Caco-2 (cell line): ENCODE results near the gene DYNLL1. TPM values are rescaled to one million over a fixed set of nuclear protein-coding genes. Genes with fewer than 3 reads are reported as not detected.
"Not testable (repeated sequence)": the region's sequence is repeated elsewhere in the genome, so short reads cannot be mapped to it uniquely, and the experiment has no call there.

ENCODE experiments used
- Bru-seq: library from RNA; stranded (reverse); fragments of 400-500 nt; gene quantifications from one replicate; lab custom pipeline; 2021; lab: Mats Ljungman, UMichigan
- BruChase-seq, 2 experiments: library from RNA; stranded (reverse); fragments of 400-500 nt; gene quantifications; one replicate each; lab custom pipeline; 2021; lab: Mats Ljungman, UMichigan
- BruUV-seq: library from RNA; stranded (reverse); fragments of 400-500 nt; replicated peaks from 2 replicates; lab custom pipeline; 2021; lab: Mats Ljungman, UMichigan
- CTCF ChIA-PET: fragments of 300-600 bp; sonication (Branson Sonifier 250); formaldehyde crosslinking; loops from one replicate; lab custom pipeline; 2022; ENCODE audit warnings: antibody characterized with exemption; lab: Charles Lee
- POLR2A ChIA-PET: fragments of 300-600 bp; sonication (Branson Sonifier 250); formaldehyde crosslinking; loops from one replicate; lab custom pipeline; 2022; ENCODE audit warnings: antibody characterized with exemption; lab: Charles Lee
- DNase-seq, 2 experiments: peaks; one replicate each; pipeline versions ENCODE4 v3.0.0 to v3.0.0-alpha.2; 2020 to 2022
- H3K27me3 ChIP-seq: replicated peaks from 2 replicates; pipeline ENCODE4 v1.6.0; 2011; ENCODE audit warnings: low read length; ENCODE audit not compliant: control insufficient read depth, insufficient read depth
- H3K36me3 ChIP-seq: 2 replicates; pipeline ENCODE4 v1.5.1; 2011; ENCODE audit warnings: low read length; ENCODE audit not compliant: control insufficient read depth, insufficient read depth
- H3K4me1 ChIP-seq: fragments of 250-450 bp; sonication (Bioruptor Pico); 2 replicates; pipeline ENCODE4 v1.5.1; 2020; ENCODE audit warnings: mild to moderate bottlenecking
- H3K4me3 ChIP-seq: 2 replicates; pipeline ENCODE4 v1.5.1; 2011; ENCODE audit warnings: low read depth, mild to moderate bottlenecking, control low read depth, low read length
- H3K9me3 ChIP-seq: fragments of 250-450 bp; sonication (Bioruptor Pico); 2 replicates; pipeline ENCODE4 v1.5.1; 2020; ENCODE audit warnings: mild to moderate bottlenecking, moderate library complexity
- H3K27ac Mint-ChIP-seq: one replicate; pipeline ENCODE4 v1.8.0; 2022; ENCODE audit warnings: mixed read lengths; ENCODE audit not compliant: unreplicated experiment
- H3K27me3 Mint-ChIP-seq: one replicate; pipeline ENCODE4 v1.8.0; 2022; ENCODE audit warnings: mixed read lengths; ENCODE audit not compliant: insufficient read depth, unreplicated experiment
- H3K36me3 Mint-ChIP-seq: one replicate; pipeline ENCODE4 v1.8.0; 2022; ENCODE audit warnings: mild to moderate bottlenecking, mixed read lengths; ENCODE audit not compliant: insufficient read depth, unreplicated experiment
- H3K4me1 Mint-ChIP-seq: one replicate; pipeline ENCODE4 v1.8.0; 2022; ENCODE audit warnings: low read depth, mixed read lengths; ENCODE audit not compliant: unreplicated experiment
- H3K4me3 Mint-ChIP-seq: one replicate; pipeline ENCODE4 v1.8.0; 2022; ENCODE audit warnings: mild to moderate bottlenecking, moderate library complexity, mixed read lengths; ENCODE audit not compliant: unreplicated experiment
- H3K9me3 Mint-ChIP-seq: one replicate; pipeline ENCODE4 v1.8.0; 2022; ENCODE audit warnings: mixed read lengths; ENCODE audit not compliant: unreplicated experiment
- intact Hi-C: fragments of 100-400 bp; cut with micrococcal nuclease; formaldehyde crosslinking; loops from one replicate; pipeline ENCODE4 v1.10.0; 2022; ENCODE audit not compliant: unreplicated experiment
- long read RNA-seq: library from polyadenylated mRNA; stranded (forward); transcript quantifications from one replicate; pipeline ENCODE4 v2.0.0, GENCODE V29; 2022
- total RNA-seq: library from RNA; stranded (reverse); gene quantifications from 2 replicates; pipeline ENCODE4 v1.2.3, GENCODE V29; 2022
- TF ChIP-seq, protein P1 (sequence below), 2 experiments: fragments of 200-600 bp in 1 of 2; IDR thresholded peaks; 1 replicate in 1 of 2; 2 replicates in 1 of 2; pipeline versions ENCODE4 v1.5.1 to v1.8.0; 2011 to 2022; ENCODE audit warnings: antibody characterized with exemption in 1 of 2, control low read depth in 1 of 2, inconsistent platforms in 1 of 2, low read depth in 1 of 2, low read length in 1 of 2, mild to moderate bottlenecking in 1 of 2, moderate library complexity in 1 of 2; ENCODE audit not compliant: insufficient read depth in 1 of 2, severe bottlenecking in 1 of 2, unreplicated experiment in 1 of 2

DYNLL1 gene
- total RNA-seq (323 and 324 TPM in 2 replicates), Bru-seq, nascent RNA (percentile 60 among the genes with signal in this experiment), BruChase-seq, experiment 1, labeled RNA remaining after a 2-hour chase (percentile 67 among the genes with signal in this experiment), BruChase-seq, experiment 2, labeled RNA remaining after a 6-hour chase (percentile 85 among the genes with signal in this experiment)
- long read RNA-seq, transcript DYNLL1-201 (3 exons, 720 nt): major isoform, 134 of 155 reads
- long read RNA-seq, transcript DYNLL1-202 (3 exons, 697 nt): minor isoform, 11 of 155 reads
- long read RNA-seq, partial matches to known transcripts: 0 of 155 reads
- long read RNA-seq, other reads (novel, unspliced or antisense): 2 of 155 reads

DNA sequence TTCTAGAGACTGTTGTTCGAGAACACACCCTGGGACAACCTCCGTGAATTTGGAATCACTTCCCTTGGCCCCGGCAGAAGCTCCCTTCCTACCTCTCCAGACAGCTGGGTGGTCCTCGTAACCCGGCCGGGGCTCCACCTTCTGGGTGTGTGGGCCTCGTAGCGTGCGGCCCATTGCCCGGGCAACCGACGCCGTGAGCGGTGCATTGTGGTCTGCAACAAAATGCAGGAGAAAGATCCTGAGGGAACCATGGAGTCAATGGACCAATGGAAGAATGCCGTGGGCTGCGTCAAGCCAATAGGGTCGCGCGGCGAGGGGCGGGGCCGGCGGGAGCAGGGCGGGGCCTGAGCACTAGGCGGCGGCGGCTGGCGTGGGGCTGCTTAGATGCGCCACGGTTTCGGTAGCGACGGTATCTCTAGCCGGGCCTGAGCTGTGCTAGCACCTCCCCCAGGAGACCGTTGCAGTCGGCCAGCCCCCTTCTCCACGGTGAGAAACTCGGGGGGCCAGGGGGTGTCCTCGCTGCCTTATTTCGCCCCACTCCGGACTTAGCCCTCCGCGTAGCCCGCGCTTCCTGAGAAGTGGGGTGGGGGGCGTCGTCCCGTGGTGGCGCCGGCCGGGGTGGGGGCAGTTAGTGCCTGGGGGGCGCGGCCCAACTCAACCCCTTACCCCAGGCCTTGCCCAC is at the start of gene DYNLL1:
DYNLL1 (plus strand) TSS at position 383 of the 682 bp plus-strand sequence. CDS start 309 bp downstream, outside the sequence.
- Histone ChIP-seq H3K4me1 (peaks cover 17% of the 10 kb centered on the region), H3K36me3 (peaks cover 1% of the 10 kb centered on the region; the same call in 1 of the 2 replicates), H3K9me3 (no peaks in the 10 kb centered on the region), H3K4me3 (peak within 1 kb of the TSS; percentile 80), H3K27me3 (no peaks in the 10 kb centered on the region)
- no TSS peak for BruUV-seq
- ChIA-PET CTCF (interaction anchor here (0.5 to 2.1 kb wide), 10 partner anchors 30 to 194 kb away, joined by 3 to 6 read pairs (median 4); partner anchors contain the start of genes COQ5, MLEC, POP5 and SIRT4), POLR2A (interaction anchor here (0.5 to 2.4 kb wide), 10 partner anchors 11 to 214 kb away, joined by 3 to 17 read pairs (median 4); partner anchors contain the start of genes COQ5, POP5 and UNC119B)
- Mint-ChIP-seq H3K4me1 (peaks cover 19% of the 10 kb centered on the region), H3K4me3 (peak within 1 kb of the TSS; percentile 96), H3K36me3 (peaks cover 41% of the 10 kb centered on the region), H3K9me3 (no peaks in the 10 kb centered on the region), H3K27me3 (no peaks in the 10 kb centered on the region), H3K27ac (peak within 1 kb of the TSS; percentile 80)
- intact Hi-C loops: loop anchor here (1.0 kb wide), 2 partner anchors 27 to 33 kb away; partner anchors contain the start of genes COQ5 and SRSF9
- peak; percentile 96 to 98 for DNase-seq
- TF ChIP-seq, protein P1, sequence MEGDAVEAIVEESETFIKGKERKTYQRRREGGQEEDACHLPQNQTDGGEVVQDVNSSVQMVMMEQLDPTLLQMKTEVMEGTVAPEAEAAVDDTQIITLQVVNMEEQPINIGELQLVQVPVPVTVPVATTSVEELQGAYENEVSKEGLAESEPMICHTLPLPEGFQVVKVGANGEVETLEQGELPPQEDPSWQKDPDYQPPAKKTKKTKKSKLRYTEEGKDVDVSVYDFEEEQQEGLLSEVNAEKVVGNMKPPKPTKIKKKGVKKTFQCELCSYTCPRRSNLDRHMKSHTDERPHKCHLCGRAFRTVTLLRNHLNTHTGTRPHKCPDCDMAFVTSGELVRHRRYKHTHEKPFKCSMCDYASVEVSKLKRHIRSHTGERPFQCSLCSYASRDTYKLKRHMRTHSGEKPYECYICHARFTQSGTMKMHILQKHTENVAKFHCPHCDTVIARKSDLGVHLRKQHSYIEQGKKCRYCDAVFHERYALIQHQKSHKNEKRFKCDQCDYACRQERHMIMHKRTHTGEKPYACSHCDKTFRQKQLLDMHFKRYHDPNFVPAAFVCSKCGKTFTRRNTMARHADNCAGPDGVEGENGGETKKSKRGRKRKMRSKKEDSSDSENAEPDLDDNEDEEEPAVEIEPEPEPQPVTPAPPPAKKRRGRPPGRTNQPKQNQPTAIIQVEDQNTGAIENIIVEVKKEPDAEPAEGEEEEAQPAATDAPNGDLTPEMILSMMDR (IDR thresholded peaks at IDR 0.05; ENCODE audit: insufficient read depth in 1 of 2, low read depth in 1 of 2, low read length in 1 of 2, severe bottlenecking in 1 of 2, unreplicated experiment in 1 of 2): no peak

DNA sequence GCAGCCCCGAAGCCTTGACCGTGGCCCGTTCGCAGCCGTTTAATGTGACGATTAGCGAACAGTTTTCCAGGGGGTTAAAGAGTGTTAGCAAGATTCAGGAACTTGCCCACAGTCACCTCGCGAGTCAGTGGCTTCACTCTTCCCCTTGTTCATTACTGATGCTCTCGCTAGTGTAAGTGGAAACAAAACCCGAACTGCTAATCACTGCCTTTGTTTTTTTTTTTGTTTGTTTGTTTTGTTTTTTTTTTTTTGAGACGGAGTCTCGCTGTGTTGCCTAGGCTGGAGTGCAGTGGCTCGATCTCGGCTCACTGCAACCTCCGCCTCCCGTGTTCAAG is 49.1 kb upstream of the DYNLL1 start:
- H3K4me1 ChIP-seq, CTCF ChIA-PET, H3K27me3 ChIP-seq, H3K9me3 ChIP-seq, H3K4me1 Mint-ChIP-seq, H3K27me3 Mint-ChIP-seq, DNase-seq, H3K36me3 ChIP-seq, H3K9me3 Mint-ChIP-seq: not testable (repeated sequence)
- intact Hi-C loops: loop anchor here (2.0 kb wide), 1 partner anchor 22 kb away; the partner anchor contains the start of gene SRSF9
- POLR2A ChIA-PET: interaction anchor here (1.2 kb wide), 1 partner anchor 9 kb away, joined by 3 read pairs; no protein-coding TSS in a partner anchor
- TSS peak; percentile 77 for BruUV-seq
- peak overlapping the region; percentile 98 for H3K27ac Mint-ChIP-seq
- peaks cover 70% of the 10 kb centered on the region for H3K36me3 Mint-ChIP-seq
- peak overlapping the region; percentile 67 for H3K4me3 ChIP-seq
- peak overlapping the region; percentile 96 for H3K4me3 Mint-ChIP-seq

DNA sequence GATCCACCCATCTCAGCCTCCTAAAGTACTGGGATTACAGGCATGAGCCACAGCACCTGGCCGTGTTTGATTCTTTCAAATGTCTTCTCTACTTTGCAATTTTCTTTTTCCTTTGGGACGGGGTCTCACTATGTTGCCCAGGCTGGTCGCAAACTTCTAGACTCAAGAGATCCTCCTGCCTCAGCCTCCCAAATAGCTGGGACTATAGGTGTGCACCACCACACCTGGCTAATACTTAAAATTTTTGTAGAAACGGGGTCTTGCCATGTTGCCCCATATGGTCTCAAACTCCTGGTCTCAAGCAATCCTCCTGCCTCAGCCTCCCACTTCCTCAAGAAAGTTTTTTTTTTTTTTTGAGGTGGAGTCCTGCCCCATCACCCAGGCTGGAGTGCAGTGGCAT is 47.9 kb upstream of the DYNLL1 start:
- H3K4me1 ChIP-seq: peaks cover 10% of the 10 kb centered on the region
- Mint-ChIP-seq H3K27me3 (no peaks in the 10 kb centered on the region), H3K4me3 (peak overlapping the region; percentile 96), H3K9me3 (no peaks in the 10 kb centered on the region), H3K36me3 (peaks cover 72% of the 10 kb centered on the region), H3K27ac (no peak overlapping the region), H3K4me1 (peaks cover 8% of the 10 kb centered on the region)
- TF ChIP-seq, protein P1 (IDR thresholded peaks at IDR 0.05; ENCODE audit: insufficient read depth in 1 of 2, low read depth in 1 of 2, low read length in 1 of 2, severe bottlenecking in 1 of 2, unreplicated experiment in 1 of 2): no peak
- no TSS peak for BruUV-seq
- intact Hi-C loops: loop anchor here (2.0 kb wide), 1 partner anchor 21 kb away; the partner anchor contains the start of gene SRSF9
- peaks cover 3% of the 10 kb centered on the region for H3K36me3 ChIP-seq
- no peaks in the 10 kb centered on the region for H3K27me3 ChIP-seq
- DNase-seq: no peak
- no peaks in the 10 kb centered on the region for H3K9me3 ChIP-seq
- H3K4me3 ChIP-seq: no peak overlapping the region
- POLR2A ChIA-PET: no interaction called here
- CTCF ChIA-PET: no interaction called here

DNA sequence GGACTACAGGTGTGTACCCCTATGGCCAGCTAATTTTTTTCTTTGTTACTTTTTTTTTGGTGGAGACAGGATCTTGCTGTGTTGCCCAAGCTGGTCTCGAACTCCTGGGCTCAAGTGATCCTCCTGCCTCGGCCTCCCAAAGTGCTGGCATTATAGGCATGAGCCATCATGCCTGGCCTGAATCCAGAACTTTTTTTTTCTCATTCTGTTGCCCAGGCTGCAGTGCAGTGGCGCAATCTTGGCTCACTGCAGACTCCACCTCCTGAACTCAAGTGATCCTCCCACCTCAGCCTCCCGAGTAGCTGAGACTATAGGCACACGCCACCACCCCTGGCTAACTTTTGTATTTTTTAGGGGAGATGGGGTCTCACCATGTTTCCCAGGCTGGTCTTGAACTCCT is 43.4 kb upstream of the DYNLL1 start:
- H3K4me1 Mint-ChIP-seq, H3K27ac Mint-ChIP-seq, BruUV-seq, H3K27me3 ChIP-seq, H3K4me3 ChIP-seq, H3K4me3 Mint-ChIP-seq, intact Hi-C loops, H3K9me3 ChIP-seq, H3K9me3 Mint-ChIP-seq, DNase-seq, H3K36me3 ChIP-seq, H3K27me3 Mint-ChIP-seq: not testable (repeated sequence)
- H3K36me3 Mint-ChIP-seq: peaks cover 81% of the 10 kb centered on the region
- CTCF ChIA-PET: interaction anchor here (1.3 kb wide), 1 partner anchor 150 kb away, joined by 3 read pairs; the partner anchor contains the start of gene SIRT4
- POLR2A ChIA-PET: interaction anchor here (1.3 kb wide), 1 partner anchor 129 kb away, joined by 3 read pairs; the partner anchor contains the start of gene POP5
- peaks cover 12% of the 10 kb centered on the region for H3K4me1 ChIP-seq
